ENCODE data around the gene RFXANK. TPM values are rescaled to one million over a fixed set of nuclear protein-coding genes. Genes with fewer than 3 reads are reported as not detected.

The RFXANK gene
- total and polyA plus RNA-seq, 7 donors, result 34.2 to 91.7 (median 56.1) TPM

GRCh38 chr19:19226204-19226603 is 34.1 kb downstream of the RFXANK start:
- Histone ChIP-seq H3K4me3 (no peak overlapping the region), H3K36me3 (no peaks in the 10 kb centered on the region), H3K27me3 (peaks cover 16 to 67% (median 43%) of the 10 kb centered on the region in 3 donors), H3K4me1 (peaks cover 0 to 9% (median 8%) of the 10 kb centered on the region in 4 donors), H3K9me3 (no peaks in the 10 kb centered on the region), H3K27ac (no peak overlapping the region)
- 81% methylated on average over 5 of the region's 5 CpGs for WGBS, 2 donors
- TF ChIP-seq CTCF (IDR thresholded peaks at IDR 0.05) (no peak), POLR2AphosphoS5 (IDR thresholded peaks at IDR 0.05) (no peak), POLR2A (IDR thresholded peaks at IDR 0.05) (no peak), EP300 (IDR thresholded peaks at IDR 0.05) (no peak)
- intact Hi-C loops (cut with DNase I), result loop anchor here (5.0 kb wide), 1 partner anchor 79 kb away; no protein-coding TSS in a partner anchor
- DNase-seq, result no peak

GRCh38 chr19:19226663-19227062 is 34.6 kb downstream of the RFXANK start:
- H3K27ac ChIP-seq, result no peak overlapping the region
- peaks cover 16 to 67% (median 43%) of the 10 kb centered on the region in 3 donors for H3K27me3 ChIP-seq
- H3K4me1 ChIP-seq, result peaks cover 0 to 9% (median 8%) of the 10 kb centered on the region in 4 donors
- no peak for DNase-seq
- H3K4me3 ChIP-seq, result no peak overlapping the region
- 69% methylated on average over 10 of the region's 10 CpGs for whole genome bisulfite sequencing, 2 donors
- TF ChIP-seq POLR2A (IDR thresholded peaks at IDR 0.05), result no peak
- TF ChIP-seq CTCF (IDR thresholded peaks at IDR 0.05), result no peak
- TF ChIP-seq EP300 (IDR thresholded peaks at IDR 0.05), result no peak
- TF ChIP-seq POLR2AphosphoS5 (IDR thresholded peaks at IDR 0.05), result no peak
- intact Hi-C loops (cut with DNase I), result loop anchor here (5.0 kb wide), 1 partner anchor 79 kb away; no protein-coding TSS in a partner anchor
- H3K36me3 ChIP-seq, result no peaks in the 10 kb centered on the region
- H3K9me3 ChIP-seq, result no peaks in the 10 kb centered on the region

DNA sequence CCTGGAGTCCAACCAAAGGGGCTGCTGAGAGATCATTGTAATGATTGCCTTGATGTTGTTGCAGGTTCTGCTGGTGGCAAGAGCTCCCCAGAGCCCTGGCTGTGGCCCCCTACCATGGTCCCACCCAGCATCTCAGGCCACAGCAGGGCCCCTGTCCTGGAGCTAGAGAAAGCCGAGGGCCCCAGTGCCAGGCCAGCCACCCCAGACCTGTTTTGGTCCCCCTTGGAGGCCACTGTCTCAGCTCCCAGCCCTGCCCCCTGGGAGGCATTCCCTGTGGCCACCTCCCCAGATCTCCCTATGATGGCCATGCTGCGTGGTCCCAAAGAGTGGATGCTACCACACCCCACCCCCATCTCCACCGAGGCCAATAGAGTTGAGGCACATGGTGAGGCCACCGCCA is 35.2 kb downstream of the RFXANK start:
- Histone ChIP-seq H3K4me1 (peaks cover 0 to 9% (median 8%) of the 10 kb centered on the region in 4 donors), H3K27ac (no peak overlapping the region), H3K36me3 (no peaks in the 10 kb centered on the region), H3K4me3 (no peak overlapping the region), H3K9me3 (no peaks in the 10 kb centered on the region), H3K27me3 (peaks cover 16 to 64% (median 43%) of the 10 kb centered on the region in 3 donors)
- TF ChIP-seq POLR2A (IDR thresholded peaks at IDR 0.05) (no peak), CTCF (IDR thresholded peaks at IDR 0.05) (no peak), EP300 (IDR thresholded peaks at IDR 0.05) (no peak), POLR2AphosphoS5 (IDR thresholded peaks at IDR 0.05) (no peak)
- 72 to 80% methylated on average over 4 of the region's 4 CpGs for whole genome bisulfite sequencing, 2 donors
- intact Hi-C loops (cut with DNase I), result loop anchor here (5.0 kb wide), 1 partner anchor 80 kb away; no protein-coding TSS in a partner anchor
- DNase-seq, result no peak

- TF ChIP-seq CTCF (IDR thresholded peaks at IDR 0.05) (no peak), POLR2AphosphoS5 (IDR thresholded peaks at IDR 0.05) (no peak), POLR2A (IDR thresholded peaks at IDR 0.05) (no peak), EP300 (IDR thresholded peaks at IDR 0.05) (no peak)
Measured at GRCh38 chr19:19229701-19230100, 37.6 kb downstream of the RFXANK start.

GRCh38 chr19:19230999-19231398 is 38.9 kb downstream of the RFXANK start:
- WGBS, 2 donors, result 79 to 83% methylated on average over 9 of the region's 9 CpGs
- intact Hi-C loops (cut with DNase I), result no loop called here
- no peak for TF ChIP-seq POLR2A (IDR thresholded peaks at IDR 0.05)
- TF ChIP-seq CTCF (IDR thresholded peaks at IDR 0.05), result no peak
- no peak for TF ChIP-seq POLR2AphosphoS5 (IDR thresholded peaks at IDR 0.05)
- no peak for TF ChIP-seq EP300 (IDR thresholded peaks at IDR 0.05)

More at GRCh38 chr19:19229701-19230100, 37.6 kb downstream of the RFXANK start:
- H3K27ac ChIP-seq, result no peak overlapping the region
- H3K4me3 ChIP-seq, result no peak overlapping the region
- no peaks in the 10 kb centered on the region for H3K36me3 ChIP-seq
- WGBS, 2 donors, result 86 to 88% methylated on average over 3 of the region's 3 CpGs
- peaks cover 4 to 9% (median 8%) of the 10 kb centered on the region in 4 donors for H3K9me3 ChIP-seq
- H3K4me1 ChIP-seq, result peaks cover 0 to 8% (median 7%) of the 10 kb centered on the region in 4 donors
- peaks cover 14 to 42% (median 34%) of the 10 kb centered on the region in 3 donors for H3K27me3 ChIP-seq
- no peak for DNase-seq
- intact Hi-C loops (cut with DNase I), result loop anchor here (5.0 kb wide), 1 partner anchor 82 kb away; no protein-coding TSS in a partner anchor

More at GRCh38 chr19:19230999-19231398, 38.9 kb downstream of the RFXANK start:
- Histone ChIP-seq H3K27ac (no peak overlapping the region), H3K36me3 (no peaks in the 10 kb centered on the region), H3K4me1 (no peaks in the 10 kb centered on the region), H3K4me3 (no peak overlapping the region), H3K27me3 (peaks cover 10 to 29% (median 21%) of the 10 kb centered on the region in 3 donors), H3K9me3 (peaks cover 10 to 15% (median 12%) of the 10 kb centered on the region in 4 donors)
- no peak for DNase-seq

Data from sigmoid colon (tissue), 7 donors.